GM18526 (cell line): ENCODE data around the gene PLPPR1.

Source experiments
- POLR2A ChIP-seq: IDR thresholded peaks from 3 replicates; pipeline ENCODE4 v1.6.1; 2011; ENCODE audit not compliant: insufficient read length; ENCODE audit errors: extremely low read depth

Gene PLPPR1

GRCh38 chr9:101028346-101029314 is at the start of gene PLPPR1:
PLPPR1 (plus strand) TSS chr9:101028727.
- no peak for TF ChIP-seq POLR2A

- no peak for TF ChIP-seq POLR2A
Observed at GRCh38 chr9:100989731-100990130, 38.8 kb upstream of the PLPPR1 start.

GRCh38 chr9:100990605-100991381 is 37.7 kb upstream of the PLPPR1 start:
- TF ChIP-seq POLR2A: no peak

GRCh38 chr9:100992632-100993031 is 35.9 kb upstream of the PLPPR1 start:
- TF ChIP-seq POLR2A: no peak

GRCh38 chr9:100999906-101000544 is 28.5 kb upstream of the PLPPR1 start:
- no peak for TF ChIP-seq POLR2A

GRCh38 chr9:101005246-101005645 is 23.3 kb upstream of the PLPPR1 start:
- no peak for TF ChIP-seq POLR2A

GRCh38 chr9:101014566-101014965 is 14.0 kb upstream of the PLPPR1 start:
- TF ChIP-seq POLR2A: no peak

GRCh38 chr9:101018467-101018866 is 10.1 kb upstream of the PLPPR1 start:
- TF ChIP-seq POLR2A: no peak

GRCh38 chr9:101022704-101023103 is 5.8 kb upstream of the PLPPR1 start:
- no peak for TF ChIP-seq POLR2A

GRCh38 chr9:101025940-101026339 is 2.6 kb upstream of the PLPPR1 start:
- no peak for TF ChIP-seq POLR2A

GRCh38 chr9:101026824-101027223 is 1.7 kb upstream of the PLPPR1 start:
- TF ChIP-seq POLR2A: no peak

- no peak for TF ChIP-seq POLR2A
Observed at GRCh38 chr9:101027236-101027635, 1.3 kb upstream of the PLPPR1 start.

- TF ChIP-seq POLR2A: no peak
Observed at GRCh38 chr9:101027733-101028345, 688 bp upstream of the PLPPR1 start.

GRCh38 chr9:101029315-101030085 is 973 bp downstream of the PLPPR1 start:
- TF ChIP-seq POLR2A: no peak
